GM21423 (cell line): ENCODE results near the gene JAK3.
A peak's percentile ranks its signal among the peaks of the same experiment; 100 is the strongest.

Source experiments
- ATAC-seq: cut with Tn5 transposase; IDR thresholded peaks from one replicate; pipeline ENCODE4 v1.9.1; 2021; ENCODE audit warnings: mild to moderate bottlenecking, moderate library complexity; ENCODE audit not compliant: unreplicated experiment

JAK3 gene

DNA sequence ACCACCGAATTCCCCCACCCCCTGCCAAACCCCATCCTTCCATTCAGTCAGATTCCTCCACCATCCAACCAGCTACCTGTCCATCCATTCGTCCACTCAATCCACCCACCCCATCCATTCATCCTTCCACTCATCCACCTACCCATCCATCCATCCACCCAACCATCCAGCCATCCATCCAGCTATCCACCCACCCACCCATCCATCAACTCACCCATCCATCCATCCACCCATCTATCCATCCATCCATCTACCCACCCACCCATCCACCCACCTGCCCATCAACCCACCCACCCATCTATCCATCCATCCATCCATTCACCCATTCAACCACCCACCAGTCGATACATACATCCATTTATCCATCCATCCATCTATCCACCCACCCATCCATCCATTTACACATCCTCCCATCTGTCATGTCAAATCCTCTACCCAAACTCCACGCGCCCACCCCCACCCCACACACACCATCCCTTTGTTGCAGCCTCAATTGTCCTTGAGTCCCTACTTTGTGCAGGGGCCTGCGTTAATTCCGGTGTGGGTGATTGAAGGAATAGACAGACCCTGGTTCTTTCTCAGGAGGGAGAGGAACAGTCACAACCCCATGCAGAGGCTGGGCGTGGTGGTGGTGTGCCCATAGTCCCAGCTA lies 18.7 kb upstream of the JAK3 start:
- ATAC-seq: no peak

DNA sequence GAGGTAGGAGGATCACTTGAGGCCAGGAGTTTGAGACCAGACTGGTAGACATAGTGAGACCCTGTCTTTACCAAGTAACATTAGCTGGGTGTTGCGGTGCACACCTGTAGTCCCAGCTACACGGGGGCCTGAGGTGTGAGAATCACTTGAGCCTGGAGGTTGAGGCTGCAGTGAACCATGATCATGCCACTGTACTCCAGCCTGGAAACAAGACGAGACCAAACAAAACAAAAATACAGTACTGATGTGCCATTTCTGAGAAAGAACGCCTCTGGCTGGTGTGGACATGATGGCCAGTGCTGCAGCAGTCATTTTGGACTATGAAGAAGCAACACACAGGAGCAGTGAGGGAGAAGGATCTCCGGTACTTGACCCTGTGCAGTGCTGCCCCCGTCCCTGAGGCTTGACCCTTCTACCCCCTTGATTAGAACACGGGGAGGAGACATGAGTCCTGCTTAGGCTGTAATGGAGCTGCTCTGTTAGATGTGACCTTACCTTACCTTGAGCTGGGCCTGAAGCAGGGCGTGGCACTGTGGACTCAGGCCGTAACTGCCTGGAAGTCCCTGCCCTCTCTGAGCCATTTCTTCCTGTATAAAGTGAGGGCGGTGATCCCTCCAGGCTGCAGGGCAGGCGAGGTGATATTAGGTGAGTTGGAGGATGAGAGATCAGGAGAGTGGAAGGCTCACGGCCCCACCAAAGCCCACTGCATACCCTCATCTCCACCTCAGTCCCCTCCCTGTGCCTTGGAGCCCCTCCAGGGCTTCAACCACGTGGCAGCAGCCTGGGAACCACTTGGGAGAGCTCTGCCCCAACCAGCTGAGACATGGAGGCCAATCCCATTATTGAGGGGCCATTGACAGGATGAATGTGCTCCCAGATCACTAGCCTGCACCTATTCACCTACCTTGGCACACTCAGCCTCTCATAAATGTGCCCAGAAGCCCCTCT lies 17.9 kb upstream of the JAK3 start:
- ATAC-seq: no peak

DNA sequence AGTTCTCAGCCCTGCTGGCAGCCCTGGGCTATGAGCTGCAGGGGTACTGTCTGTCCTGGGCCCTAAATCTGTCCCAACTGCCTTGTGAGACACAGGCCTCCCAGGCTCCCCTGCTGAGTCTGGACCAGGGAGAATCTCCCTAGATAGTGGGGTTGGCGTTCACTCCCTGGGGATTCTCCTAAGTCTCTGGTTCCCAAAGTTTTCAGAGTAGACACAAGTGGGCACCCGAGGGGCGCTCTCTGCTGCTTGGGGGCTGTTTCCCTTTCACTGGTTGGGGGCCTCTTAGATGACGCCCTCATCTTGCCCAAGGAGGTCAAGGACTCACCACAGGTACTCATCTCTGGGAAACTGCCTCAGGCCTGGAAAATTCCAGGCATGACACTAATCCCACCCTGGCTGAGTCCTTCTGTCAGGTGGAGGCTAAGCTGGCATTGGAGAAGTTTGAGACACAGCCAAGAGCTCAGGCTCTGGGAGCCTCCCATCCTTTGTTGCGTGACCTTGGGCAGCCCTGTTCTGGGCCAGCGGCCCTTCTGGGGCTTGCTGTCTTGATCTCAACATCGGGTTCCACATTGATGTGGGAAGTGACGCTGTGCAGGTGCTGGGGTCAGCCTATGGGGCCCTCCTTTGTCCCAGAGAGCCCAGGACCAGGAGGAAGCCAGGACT lies 15.9 kb upstream of the JAK3 start:
- ATAC-seq: no peak

DNA sequence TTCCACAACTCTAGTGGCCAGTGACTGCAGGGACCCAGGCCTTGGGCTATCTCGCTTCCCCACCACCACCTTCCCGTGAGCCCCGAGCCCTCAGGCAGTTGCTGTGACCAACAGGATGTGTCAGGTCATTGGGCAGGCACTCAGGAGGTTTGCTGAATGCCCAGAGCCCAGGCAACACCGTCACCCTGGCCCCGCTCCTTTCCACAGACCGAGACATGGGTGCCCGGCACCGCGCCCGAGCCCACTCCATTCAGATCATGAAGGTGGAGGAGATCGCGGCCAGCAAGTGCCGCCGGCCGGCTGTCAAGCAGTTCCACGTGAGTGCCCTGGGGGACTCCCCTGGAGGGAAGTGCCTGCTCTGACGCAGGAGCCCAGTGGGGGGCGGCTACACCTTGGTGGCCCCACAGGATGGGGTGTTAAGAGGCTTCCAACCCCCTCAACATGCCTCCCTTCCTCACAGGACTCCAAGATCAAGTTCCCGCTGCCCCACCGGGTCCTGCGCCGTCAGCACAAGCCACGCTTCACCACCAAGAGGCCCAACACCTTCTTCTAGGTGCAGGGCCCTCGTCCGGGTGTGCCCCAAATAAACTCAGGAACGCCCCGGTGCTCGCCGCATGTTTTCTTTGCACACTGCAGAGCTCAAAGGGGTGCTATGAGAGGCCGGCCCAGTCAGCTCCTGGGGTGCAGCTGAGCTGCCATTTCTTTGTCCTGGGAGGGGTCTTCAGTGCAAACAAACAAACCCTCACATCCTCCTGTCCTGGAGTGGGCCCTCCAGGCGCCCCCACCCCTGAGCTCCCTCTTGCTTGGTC lies 15.1 kb upstream of the JAK3 start:
- ATAC-seq: no peak

DNA sequence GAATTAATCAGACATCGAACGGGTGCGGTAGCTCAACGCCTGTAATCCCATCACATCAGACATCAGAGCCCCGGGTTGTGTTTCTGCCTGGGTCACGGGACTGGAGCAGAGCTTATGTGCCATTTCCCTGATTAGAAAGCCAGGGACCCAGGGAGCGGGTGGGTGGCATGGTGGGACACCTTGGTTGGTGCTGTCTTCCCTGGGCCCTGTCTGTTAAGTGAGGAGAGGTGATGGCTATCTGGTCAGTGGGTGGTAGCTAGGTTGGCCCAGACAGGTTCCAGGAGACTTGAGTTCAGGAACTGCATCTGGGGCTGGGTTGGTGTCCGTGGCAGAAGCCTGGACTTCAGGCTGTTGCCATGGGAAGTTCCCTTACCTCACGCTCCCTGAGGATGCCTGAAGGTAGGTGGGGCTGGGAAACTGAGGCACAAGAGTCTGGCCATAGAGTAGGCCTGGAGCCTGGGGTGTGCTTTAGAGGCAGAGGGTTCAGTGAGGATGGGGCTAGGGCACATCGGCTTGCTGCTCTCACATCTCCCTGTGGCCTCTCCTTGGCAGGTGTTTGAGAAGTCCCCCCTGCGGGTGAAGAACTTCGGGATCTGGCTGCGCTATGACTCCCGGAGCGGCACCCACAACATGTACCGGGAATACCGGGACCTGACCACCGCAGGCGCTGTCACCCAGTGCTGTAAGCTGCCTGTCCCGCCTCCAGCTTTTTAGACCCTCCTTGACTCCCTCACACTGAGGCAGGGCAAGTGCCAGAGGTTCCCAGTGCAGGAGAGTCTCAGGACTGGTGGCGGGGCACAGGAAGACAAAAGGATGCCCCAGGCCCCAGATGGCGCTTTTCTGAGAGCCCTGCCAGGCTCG lies 14.0 kb upstream of the JAK3 start:
- no peak for ATAC-seq

DNA sequence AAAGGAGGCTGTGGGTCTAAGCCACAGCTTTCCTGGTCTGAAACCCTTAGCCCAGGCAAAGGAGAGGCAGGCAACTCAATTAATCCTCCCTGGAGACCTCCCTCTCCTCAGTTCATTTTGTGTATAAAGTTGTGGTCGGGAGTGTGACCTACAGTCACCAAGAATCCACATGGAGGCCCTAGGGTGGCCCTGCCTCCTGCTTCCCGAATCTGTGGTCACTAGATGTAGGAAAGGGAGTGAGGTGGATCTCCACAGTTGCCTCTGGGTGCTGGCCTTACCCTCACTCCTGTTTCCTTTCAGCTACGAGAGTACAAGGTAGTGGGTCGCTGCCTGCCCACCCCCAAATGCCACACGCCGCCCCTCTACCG lies 13.2 kb upstream of the JAK3 start:
- no peak for ATAC-seq

DNA sequence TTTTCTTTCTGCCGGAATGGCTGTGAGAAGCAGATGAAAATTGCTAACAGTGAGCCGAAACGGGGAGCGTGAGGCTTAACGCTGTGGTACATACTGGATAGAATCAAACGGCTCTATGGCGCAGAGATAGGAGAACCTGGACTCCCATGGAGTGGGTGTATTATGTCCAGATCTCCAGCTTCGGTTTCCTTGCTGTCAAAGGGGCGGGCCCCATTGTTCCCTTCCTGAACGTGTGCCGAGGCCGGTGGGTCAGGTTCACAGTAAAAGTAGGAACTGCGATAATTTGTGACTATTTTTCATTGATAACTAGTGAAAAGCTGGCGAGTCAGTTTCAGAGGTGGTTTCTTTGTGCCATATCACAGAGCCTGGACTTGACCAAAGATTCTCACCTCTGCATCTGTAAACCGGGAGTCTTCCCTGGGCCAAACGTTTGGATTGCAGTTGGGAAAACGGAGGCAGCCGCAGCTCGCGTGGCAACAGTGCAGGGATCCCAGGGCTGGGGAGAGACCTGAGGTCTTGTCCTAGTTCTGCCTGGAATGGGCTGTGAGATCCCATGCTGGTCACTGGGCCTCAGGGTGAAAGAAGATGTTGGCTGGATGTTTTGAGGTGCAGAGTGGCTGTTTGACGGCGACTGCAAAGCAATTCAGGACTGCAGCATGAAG lies 12.7 kb upstream of the JAK3 start:
- ATAC-seq: no peak

DNA sequence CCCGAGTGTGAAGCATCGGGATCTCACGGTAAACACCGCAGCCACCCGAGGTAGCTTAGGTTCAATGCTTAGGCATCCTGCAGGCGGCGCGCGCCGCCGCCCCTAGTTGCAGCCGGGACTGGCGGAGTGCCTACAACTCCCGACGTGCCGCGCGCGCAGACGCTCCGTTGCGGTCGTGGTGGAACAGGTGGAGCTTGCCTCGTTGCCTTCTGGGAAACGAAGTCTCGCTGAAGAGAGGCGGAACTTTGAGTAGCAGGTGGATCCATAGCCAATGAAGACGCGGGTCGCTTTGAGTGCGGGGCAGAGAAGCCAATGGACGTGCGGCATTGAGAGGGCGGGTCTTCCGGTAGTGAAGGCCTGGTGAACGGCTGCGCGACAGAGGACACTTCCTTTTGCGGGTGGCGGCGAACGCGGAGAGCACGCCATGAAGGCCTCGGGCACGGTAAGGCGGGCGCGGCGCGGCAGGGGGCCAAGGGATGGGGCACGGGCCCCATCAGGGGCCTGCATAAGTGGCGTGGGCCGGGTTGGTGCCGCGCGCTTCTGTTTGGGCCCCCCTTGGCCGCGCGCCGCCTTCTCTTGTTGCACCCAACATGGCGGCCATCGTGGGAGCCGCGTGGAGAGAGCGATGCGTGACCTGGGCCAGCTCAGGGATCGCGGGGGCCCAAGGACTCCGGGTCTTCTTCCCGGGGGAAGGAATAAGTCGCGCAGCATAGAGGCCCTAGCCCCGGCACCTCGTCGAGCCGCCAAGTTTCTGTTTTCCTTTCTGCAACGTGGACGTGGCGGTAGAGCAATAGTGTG lies 11.9 kb upstream of the JAK3 start, which contains the start of gene RPL18A:
Gene RPL18A, plus strand, starts transcription at position 378 of the 798 bp plus-strand sequence. Its CDS starts 47 bp downstream, at position 425.
- peak; percentile 94 for ATAC-seq

DNA sequence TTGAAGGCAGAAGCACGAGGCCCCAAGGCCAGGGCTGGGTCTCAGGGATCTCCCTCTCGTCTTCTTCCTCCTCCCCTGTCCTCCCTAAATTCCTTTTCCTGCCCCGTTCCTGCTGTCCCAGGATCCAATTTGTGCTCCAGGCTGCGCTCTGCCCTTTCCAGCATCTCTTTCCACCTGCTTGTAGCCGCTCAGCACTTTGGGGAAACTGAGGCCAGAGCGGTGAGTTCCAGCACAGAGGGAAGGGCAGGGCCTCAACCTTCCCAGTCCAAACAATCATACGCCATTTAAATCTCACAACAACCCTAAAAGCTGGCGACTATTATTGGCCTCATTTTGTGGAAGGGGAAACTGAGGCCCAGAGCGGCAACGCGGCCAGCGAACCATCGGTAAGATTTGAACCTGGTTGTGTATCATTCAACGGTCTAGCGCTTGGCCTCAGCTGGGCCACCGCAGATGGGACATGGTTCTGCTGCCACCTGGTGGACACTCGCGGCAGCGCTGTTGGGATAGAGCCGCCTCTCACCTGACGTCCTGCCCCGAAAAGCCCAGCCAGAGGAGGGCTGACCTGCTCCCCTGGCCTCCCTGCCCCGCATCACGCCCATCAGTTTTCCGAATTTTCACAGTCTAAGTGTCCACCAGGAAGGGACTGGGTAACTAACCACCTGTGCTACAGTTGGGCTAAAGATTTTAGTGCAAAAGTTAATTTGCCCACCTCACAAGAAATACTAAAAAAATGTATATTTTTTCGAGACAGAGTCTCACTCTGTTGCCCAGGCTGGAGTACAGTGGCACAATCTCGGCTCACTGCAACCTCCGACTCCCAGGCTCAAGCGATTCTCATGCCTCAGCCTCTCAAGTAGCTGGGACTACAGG lies 7.7 kb upstream of the JAK3 start:
- no peak for ATAC-seq

DNA sequence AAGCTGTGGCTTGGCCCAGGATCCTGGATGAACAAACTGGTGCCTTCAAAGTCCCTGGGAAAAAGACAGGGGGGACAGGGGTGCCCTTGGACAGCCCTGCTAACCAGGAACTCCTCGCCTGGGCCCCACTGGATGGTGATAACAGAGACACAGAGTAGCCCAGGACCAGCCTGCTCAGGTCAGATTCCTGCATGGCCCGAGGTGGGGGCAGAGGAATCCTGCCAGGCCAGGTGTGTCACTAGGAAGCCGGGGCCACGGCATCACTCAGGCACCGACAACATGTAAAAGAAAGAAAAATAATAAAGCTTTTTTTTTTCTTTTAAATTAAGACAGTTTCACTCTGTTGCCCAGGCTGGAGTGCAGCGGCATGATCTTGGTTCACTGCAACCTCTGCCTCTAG lies 6.3 kb upstream of the JAK3 start:
- ATAC-seq: no peak

DNA sequence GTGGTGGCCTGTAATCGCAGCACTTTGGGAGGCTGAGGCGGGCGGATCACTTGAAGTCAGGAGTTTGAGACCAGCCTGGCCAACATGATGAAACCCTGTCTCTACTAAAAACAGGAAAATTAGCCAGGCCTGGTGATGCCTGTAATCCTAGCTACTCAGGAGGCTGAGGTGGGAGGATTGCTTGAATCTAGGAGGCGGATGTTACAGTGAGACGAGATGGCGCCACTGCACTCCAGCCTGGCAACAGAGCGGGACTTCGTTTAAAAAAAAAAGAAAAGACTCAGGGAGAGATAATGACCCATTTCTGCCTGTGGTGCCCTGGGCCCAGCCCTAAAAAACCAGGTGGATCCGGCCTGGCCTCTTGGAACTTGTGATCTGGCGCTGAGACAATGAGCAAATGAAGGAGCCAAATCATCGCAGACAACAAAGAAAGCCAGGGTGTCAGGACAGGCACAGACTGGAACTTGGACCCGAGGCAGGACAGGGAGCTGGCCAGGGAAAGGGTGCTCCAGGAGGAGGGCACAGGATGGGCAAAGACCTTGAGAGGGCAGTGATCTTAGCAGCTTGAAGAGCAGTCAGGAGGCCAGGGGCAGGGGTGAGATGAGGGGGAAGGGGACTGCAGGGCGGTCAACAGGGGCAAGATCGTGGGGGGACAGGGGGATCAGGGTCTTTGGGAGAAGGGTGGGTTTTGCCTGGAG lies 962 bp upstream of the JAK3 start:
- ATAC-seq: no peak

DNA sequence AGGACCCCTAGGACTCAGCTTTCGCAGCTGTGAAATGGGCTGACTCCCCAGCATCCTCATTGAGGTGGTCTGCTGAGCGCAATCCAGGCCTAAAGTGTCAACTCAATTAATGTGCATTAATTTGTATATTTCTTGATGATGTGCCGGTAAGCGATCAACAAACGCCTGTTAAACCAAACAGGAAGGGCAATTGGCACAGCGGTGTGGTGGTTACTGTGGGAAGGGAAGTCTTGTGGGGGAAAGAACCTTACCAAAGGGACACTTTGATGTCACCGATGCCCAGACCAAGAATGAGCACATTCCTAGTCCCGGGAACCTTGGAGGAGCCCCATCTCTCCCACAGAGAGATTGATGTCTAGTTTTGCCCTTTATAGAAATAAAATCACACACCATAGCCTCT lies 1.6 kb downstream of the JAK3 start:
- ATAC-seq: no peak

DNA sequence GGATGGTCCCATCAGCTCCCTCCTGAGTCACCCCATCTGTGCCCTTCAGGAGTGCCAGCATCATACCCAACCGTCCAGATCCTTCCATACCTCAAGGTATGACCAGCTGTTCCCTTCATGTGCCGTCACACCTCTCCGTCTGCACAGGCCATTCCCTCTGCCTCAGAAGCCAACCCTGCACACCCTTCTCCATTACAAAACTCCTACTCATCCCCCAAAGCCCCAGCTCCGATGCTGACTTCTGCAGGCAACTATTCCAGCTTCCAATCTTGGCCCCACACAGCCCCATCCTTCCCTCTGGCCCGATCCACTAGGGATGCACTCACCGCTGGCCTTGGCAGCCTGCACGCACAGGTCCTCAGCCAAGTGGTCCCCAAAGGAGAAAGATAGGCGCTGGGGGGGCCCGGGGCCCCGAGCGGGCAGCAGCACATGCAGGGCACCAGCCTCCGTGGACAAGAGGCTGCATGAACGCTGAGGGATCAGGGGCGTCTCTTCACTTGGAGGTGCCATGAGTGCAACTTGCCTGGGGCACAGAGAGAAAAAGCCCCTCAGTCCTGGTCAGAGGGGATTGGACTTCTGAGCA lies 3.8 kb downstream of the JAK3 start:
- no peak for ATAC-seq

DNA sequence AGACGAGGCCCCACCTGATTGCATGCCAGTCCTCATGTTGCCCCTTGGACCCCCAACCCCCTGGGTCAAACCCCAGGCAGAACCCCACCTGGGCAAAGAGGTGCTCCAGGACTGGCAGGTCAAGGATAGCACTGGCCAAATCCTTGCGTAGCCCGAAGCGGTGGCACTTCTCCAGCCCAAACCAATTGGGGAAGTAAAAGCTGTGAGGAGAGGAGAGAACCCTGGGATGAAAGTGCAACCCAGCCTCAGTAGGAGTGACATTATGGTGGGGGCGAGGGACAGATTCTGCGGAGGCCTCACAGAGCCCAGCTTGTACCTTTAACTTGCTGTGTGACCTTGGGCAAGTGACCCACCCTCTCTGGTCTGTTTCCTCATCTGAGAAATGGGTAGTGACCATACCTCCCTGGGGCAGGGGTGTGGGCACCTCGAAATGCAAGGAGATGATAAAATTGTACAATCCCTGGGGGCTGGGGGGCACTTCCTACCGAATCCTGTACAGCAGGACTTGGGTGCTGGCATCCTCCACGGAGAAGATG lies 4.4 kb downstream of the JAK3 start:
- ATAC-seq: no peak

DNA sequence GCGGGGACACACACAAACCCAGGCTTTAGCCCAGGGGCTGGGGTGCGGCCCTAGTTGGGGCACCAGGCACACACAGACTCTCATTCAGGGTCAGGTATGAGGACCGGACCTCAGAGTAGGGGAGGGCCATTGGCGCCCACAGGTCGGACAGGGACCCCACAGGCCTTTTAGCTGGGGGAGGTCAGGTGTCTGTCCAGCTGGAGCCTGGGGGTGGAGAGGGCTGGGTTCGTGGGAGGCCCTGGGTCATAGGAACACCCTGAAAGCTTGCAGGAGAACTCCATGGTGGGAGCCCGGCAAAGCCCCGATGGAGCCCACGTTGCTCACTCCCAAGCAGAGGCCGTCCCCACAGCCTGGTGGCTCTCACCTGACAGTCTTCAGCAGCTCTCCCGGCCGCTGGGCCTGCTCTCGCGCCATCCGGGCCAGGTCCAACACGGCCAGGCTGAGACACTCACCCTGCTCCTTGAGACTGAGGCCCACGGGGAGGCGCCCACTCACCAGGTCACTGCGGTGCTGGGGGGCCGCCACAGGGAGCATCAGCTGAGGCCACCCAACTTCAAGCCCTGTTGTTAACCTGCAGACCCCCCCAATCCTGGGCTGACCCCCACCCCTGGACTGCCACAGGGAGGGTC lies 5.0 kb downstream of the JAK3 start:
- ATAC-seq: no peak
